ENCODE measurements around the gene KMT2C.
"Not testable (repeated sequence)": the region's sequence is repeated elsewhere in the genome, so short reads cannot be mapped to it uniquely, and the experiment has no call there.

DNA sequence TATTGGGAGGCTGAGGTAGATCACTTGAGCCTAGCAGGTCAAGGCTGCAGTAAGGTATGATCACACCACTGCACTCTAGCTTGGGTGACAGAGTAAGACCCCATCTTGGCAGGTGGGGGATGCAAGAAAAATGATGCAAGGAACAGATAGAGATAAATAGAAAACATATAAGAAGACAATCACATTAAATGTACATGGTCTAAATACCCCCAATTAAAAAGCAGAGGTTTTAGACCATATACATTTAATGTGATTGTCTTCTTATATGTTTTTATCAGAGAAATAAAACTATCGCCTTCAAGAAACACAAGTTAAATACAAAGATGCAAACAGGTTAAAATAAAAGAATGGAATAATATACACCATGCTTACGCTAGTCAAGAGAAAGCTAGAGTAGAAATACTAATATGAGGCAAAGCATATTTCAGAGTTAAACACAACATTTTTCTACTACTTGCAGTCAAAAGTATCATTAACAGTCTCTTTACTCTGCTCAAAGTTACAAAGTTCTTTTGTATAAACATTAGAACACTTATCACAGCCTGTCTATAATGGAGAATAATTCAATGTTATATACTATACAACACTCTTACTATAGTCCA lies 136.2 kb downstream of the KMT2C start:
- TF ChIP-seq POLR2A, POLR2AphosphoS5 (IDR thresholded peaks at IDR 0.05): not testable (repeated sequence)
- TF ChIP-seq, protein P1, sequence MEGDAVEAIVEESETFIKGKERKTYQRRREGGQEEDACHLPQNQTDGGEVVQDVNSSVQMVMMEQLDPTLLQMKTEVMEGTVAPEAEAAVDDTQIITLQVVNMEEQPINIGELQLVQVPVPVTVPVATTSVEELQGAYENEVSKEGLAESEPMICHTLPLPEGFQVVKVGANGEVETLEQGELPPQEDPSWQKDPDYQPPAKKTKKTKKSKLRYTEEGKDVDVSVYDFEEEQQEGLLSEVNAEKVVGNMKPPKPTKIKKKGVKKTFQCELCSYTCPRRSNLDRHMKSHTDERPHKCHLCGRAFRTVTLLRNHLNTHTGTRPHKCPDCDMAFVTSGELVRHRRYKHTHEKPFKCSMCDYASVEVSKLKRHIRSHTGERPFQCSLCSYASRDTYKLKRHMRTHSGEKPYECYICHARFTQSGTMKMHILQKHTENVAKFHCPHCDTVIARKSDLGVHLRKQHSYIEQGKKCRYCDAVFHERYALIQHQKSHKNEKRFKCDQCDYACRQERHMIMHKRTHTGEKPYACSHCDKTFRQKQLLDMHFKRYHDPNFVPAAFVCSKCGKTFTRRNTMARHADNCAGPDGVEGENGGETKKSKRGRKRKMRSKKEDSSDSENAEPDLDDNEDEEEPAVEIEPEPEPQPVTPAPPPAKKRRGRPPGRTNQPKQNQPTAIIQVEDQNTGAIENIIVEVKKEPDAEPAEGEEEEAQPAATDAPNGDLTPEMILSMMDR (IDR thresholded peaks at IDR 0.05) = not testable (repeated sequence)
